ENCODE results near the gene SCYL1. TPM values are rescaled to one million over a fixed set of nuclear protein-coding genes. Genes with fewer than 3 reads are reported as not detected.
"Not testable (repeated sequence)": the region's sequence is repeated elsewhere in the genome, so short reads cannot be mapped to it uniquely, and the experiment has no call there.

The SCYL1 gene
- total RNA-seq, 2 experiments from 2014 or later: 59.1 to 62.1 TPM

GRCh38 chr11:65518941-65519549 is 5.8 kb upstream of the SCYL1 start:
- POLR2A ChIA-PET; DNase-seq; H3K9me3 Mint-ChIP-seq; H3K4me3 Mint-ChIP-seq; H3K27ac Mint-ChIP-seq; H3K27me3 Mint-ChIP-seq; H3K36me3 Mint-ChIP-seq (ENCODE audit: low read depth): not testable (repeated sequence)
- peaks cover 36% of the 10 kb centered on the region for H3K4me1 Mint-ChIP-seq
- CTCF ChIA-PET: interaction anchor here (0.6 to 1.0 kb wide), 2 partner anchors 33 to 202 kb away, joined by 3 read pairs; no protein-coding TSS in a partner anchor

GRCh38 chr11:65521777-65522521 is 2.9 kb upstream of the SCYL1 start:
- DNase-seq; H3K9me3 Mint-ChIP-seq; H3K27me3 Mint-ChIP-seq; POLR2A ChIA-PET; H3K36me3 Mint-ChIP-seq (ENCODE audit: low read depth): not testable (repeated sequence)
- Mint-ChIP-seq H3K4me1 (peaks cover 45% of the 10 kb centered on the region), H3K27ac (peak overlapping the region; percentile 73), H3K4me3 (peak overlapping the region; percentile 40)
- CTCF ChIA-PET: interaction anchor here (1.2 to 1.9 kb wide), 3 partner anchors 12 to 35 kb away, joined by 4 to 7 read pairs (median 6); no protein-coding TSS in a partner anchor

- Mint-ChIP-seq H3K27ac (peak overlapping the region; percentile 88), H3K4me3 (peak overlapping the region; percentile 40), H3K4me1 (peaks cover 51% of the 10 kb centered on the region)
- CTCF ChIA-PET: interaction anchor here (1.3 kb wide), 1 partner anchor 34 kb away, joined by 4 read pairs; no protein-coding TSS in a partner anchor
- H3K9me3 Mint-ChIP-seq; H3K36me3 Mint-ChIP-seq (ENCODE audit: low read depth); DNase-seq; H3K27me3 Mint-ChIP-seq; POLR2A ChIA-PET: not testable (repeated sequence)
Measured at GRCh38 chr11:65522718-65523630, 1.9 kb upstream of the SCYL1 start.

GRCh38 chr11:65523631-65523968 is 1.3 kb upstream of the SCYL1 start:
- H3K27me3 Mint-ChIP-seq; POLR2A ChIA-PET; CTCF ChIA-PET; DNase-seq; H3K36me3 Mint-ChIP-seq (ENCODE audit: low read depth); H3K9me3 Mint-ChIP-seq: not testable (repeated sequence)
- H3K4me1 Mint-ChIP-seq: peaks cover 52% of the 10 kb centered on the region
- peak overlapping the region; percentile 88 for H3K27ac Mint-ChIP-seq
- H3K4me3 Mint-ChIP-seq: peak overlapping the region; percentile 40

- H3K4me3 Mint-ChIP-seq: peak overlapping the region; percentile 40
- no peak for DNase-seq
- POLR2A ChIA-PET: interaction anchor here (1.2 kb wide), 1 partner anchor 25 kb away, joined by 12 read pairs; the partner anchor contains the start of gene MALAT1
- H3K27me3 Mint-ChIP-seq: no peaks in the 10 kb centered on the region
- peaks cover 13% of the 10 kb centered on the region for H3K36me3 Mint-ChIP-seq (ENCODE audit: low read depth)
- CTCF ChIA-PET: interaction anchor here (0.6 to 7.9 kb wide), 6 partner anchors 12 to 108 kb away, joined by 4 to 75 read pairs (median 8); no protein-coding TSS in a partner anchor
- H3K4me1 Mint-ChIP-seq: peaks cover 56% of the 10 kb centered on the region
- no peaks in the 10 kb centered on the region for H3K9me3 Mint-ChIP-seq
- peak overlapping the region; percentile 92 for H3K27ac Mint-ChIP-seq
Measured at GRCh38 chr11:65524014-65524740, 706 bp upstream of the SCYL1 start.

DNA sequence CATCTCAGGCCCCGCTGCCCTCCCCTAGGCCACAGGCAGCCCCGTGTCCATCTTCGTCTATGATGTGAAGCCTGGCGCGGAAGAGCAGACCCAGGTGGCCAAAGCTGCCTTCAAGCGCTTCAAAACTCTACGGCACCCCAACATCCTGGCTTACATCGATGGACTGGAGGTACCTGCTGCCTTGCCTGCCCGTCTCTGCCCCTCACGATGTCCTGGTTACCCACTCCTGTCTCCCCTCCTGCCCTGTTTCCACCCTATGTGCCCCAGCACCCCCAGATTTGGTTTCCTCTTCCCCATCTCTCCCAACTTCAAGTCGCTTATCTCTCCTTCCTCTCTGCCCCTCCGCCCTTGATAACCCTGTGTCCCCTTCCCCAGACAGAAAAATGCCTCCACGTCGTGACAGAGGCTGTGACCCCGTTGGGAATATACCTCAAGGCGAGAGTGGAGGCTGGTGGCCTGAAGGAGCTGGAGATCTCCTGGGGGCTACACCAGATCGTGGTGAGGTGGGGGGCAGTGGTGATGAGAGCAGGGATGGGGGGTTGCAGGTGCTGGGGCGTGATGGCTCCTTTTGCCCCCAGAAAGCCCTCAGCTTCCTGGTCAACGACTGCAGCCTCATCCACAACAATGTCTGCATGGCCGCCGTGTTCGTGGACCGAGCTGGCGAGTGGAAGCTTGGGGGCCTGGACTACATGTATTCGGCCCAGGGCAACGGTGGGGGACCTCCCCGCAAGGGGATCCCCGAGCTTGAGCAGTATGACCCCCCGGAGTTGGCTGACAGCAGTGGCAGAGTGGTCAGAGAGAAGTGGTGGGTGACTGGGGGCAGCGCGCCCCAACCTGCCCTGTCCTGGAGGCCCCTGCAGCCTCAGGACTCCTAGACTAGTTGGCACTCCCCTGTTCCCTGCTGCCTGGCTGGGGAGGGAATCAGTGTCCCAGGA is 930 bp downstream of the SCYL1 start:
- Mint-ChIP-seq H3K27me3 (no peaks in the 10 kb centered on the region), H3K4me3 (peak overlapping the region; percentile 81), H3K36me3 (ENCODE audit: low read depth) (peaks cover 17% of the 10 kb centered on the region), H3K27ac (peak overlapping the region; percentile 75), H3K4me1 (peaks cover 69% of the 10 kb centered on the region), H3K9me3 (no peaks in the 10 kb centered on the region)
- ChIA-PET CTCF (interaction anchor here (0.6 to 7.9 kb wide), 8 partner anchors 9 to 459 kb away, joined by 3 to 75 read pairs (median 6); no protein-coding TSS in a partner anchor), POLR2A (interaction anchor here (1.0 to 1.2 kb wide), 2 partner anchors 27 to 103 kb away, joined by 4 to 12 read pairs; partner anchors contain the start of genes MALAT1 and NEAT1)
- no peak for DNase-seq

- no peak overlapping the region for H3K27ac Mint-ChIP-seq
- H3K9me3 Mint-ChIP-seq: no peaks in the 10 kb centered on the region
- CTCF ChIA-PET: interaction anchor here (1.1 to 7.9 kb wide), 4 partner anchors 10 to 110 kb away, joined by 3 to 75 read pairs (median 8); no protein-coding TSS in a partner anchor
- H3K4me3 Mint-ChIP-seq: peak overlapping the region; percentile 81
- no peak for DNase-seq
- H3K27me3 Mint-ChIP-seq: no peaks in the 10 kb centered on the region
- peaks cover 68% of the 10 kb centered on the region for H3K4me1 Mint-ChIP-seq
- peaks cover 27% of the 10 kb centered on the region for H3K36me3 Mint-ChIP-seq (ENCODE audit: low read depth)
- POLR2A ChIA-PET: no interaction called here
Measured at GRCh38 chr11:65526744-65527143, 1.9 kb downstream of the SCYL1 start.

- Mint-ChIP-seq H3K27me3 (no peaks in the 10 kb centered on the region), H3K27ac (no peak overlapping the region), H3K36me3 (ENCODE audit: low read depth) (peaks cover 33% of the 10 kb centered on the region), H3K4me1 (peaks cover 46% of the 10 kb centered on the region), H3K4me3 (no peak overlapping the region), H3K9me3 (no peaks in the 10 kb centered on the region)
- CTCF ChIA-PET: interaction anchor here (1.4 to 7.9 kb wide), 3 partner anchors 11 to 65 kb away, joined by 4 to 75 read pairs (median 6); no protein-coding TSS in a partner anchor
- POLR2A ChIA-PET: no interaction called here
- DNase-seq: no peak
Measured at GRCh38 chr11:65528819-65529350, 4.0 kb downstream of the SCYL1 start.

GRCh38 chr11:65529475-65530156 is 4.7 kb downstream of the SCYL1 start:
- ChIA-PET POLR2A (no interaction called here), CTCF (interaction anchor here (1.0 to 7.9 kb wide), 6 partner anchors 11 to 134 kb away, joined by 3 to 75 read pairs (median 3); no protein-coding TSS in a partner anchor)
- H3K36me3 Mint-ChIP-seq (ENCODE audit: low read depth): peaks cover 30% of the 10 kb centered on the region
- peak overlapping the region; percentile 84 for H3K27ac Mint-ChIP-seq
- H3K4me1 Mint-ChIP-seq: peaks cover 39% of the 10 kb centered on the region
- no peak overlapping the region for H3K4me3 Mint-ChIP-seq
- DNase-seq: no peak
- no peaks in the 10 kb centered on the region for H3K9me3 Mint-ChIP-seq
- no peaks in the 10 kb centered on the region for H3K27me3 Mint-ChIP-seq

DNA sequence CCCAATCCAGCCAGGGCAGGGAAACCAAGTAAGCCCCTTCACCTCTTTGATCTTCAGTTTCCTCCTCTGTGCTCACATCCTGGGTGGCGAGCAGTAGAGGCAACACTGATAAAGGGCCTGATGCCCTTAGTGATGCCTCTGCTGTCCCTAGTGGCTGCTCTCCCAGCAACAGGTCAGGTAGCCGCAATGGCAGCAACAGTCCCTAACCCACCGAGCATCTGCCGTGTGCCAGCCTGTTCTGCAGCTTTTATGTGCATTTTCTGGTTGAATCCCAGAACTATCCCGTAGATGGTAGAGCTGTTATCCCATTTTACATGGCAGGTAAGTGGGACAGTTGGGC is 5.2 kb downstream of the SCYL1 start:
- peak; percentile 47 for DNase-seq
- H3K36me3 Mint-ChIP-seq (ENCODE audit: low read depth): peaks cover 30% of the 10 kb centered on the region
- CTCF ChIA-PET: interaction anchor here (1.0 to 7.9 kb wide), 7 partner anchors 10 to 133 kb away, joined by 3 to 75 read pairs (median 3); no protein-coding TSS in a partner anchor

More for the DNA sequence above, 5.2 kb downstream of the SCYL1 start:
- H3K27me3 Mint-ChIP-seq: no peaks in the 10 kb centered on the region
- POLR2A ChIA-PET: no interaction called here
- peak overlapping the region; percentile 84 for H3K27ac Mint-ChIP-seq
- no peak overlapping the region for H3K4me3 Mint-ChIP-seq
- H3K4me1 Mint-ChIP-seq: peaks cover 39% of the 10 kb centered on the region
- no peaks in the 10 kb centered on the region for H3K9me3 Mint-ChIP-seq

Measured in activated CD4-positive, alpha-beta T cell treated with anti-CD3 and anti-CD28 coated beads, Interleukin-2, amount 10 ng/mL, durations not matched to agents 7 days and 5 days (primary cell).